H1 (cell line): Measurements from ENCODE around the gene POLR2I. TPM values are rescaled to one million over a fixed set of nuclear protein-coding genes. Genes with fewer than 3 reads are reported as not detected.

Experiments used
- CTCF ChIA-PET: fragments of 300-600 bp; sonication (Branson Sonifier 250); formaldehyde crosslinking; loops from one replicate; lab custom pipeline; 2021; ENCODE audit not compliant: partially characterized antibody; lab: Charles Lee
- POLR2A ChIA-PET: fragments of 300-600 bp; sonication (Branson Sonifier 250); formaldehyde crosslinking; loops from one replicate; lab custom pipeline; 2021; ENCODE audit warnings: inconsistent platforms; ENCODE audit not compliant: partially characterized antibody; lab: Charles Lee
- DNase-seq, 2 experiments: peaks; one replicate each; pipeline versions ENCODE4 v3.0.0 to v3.0.0-alpha.2; 2010 to 2022; ENCODE audit warnings: low spot score in 2 of 2, low read depth in 1 of 2, mixed read lengths in 1 of 2
- FAIRE-seq: peaks from 2 replicates; lab custom pipeline; 2011; peaks lifted over from hg19 to GRCh38; lab: Jason Lieb, UNC
- H2AFZ ChIP-seq: 2 replicates; pipeline ENCODE4 v1.8.1; 2012; ENCODE audit warnings: low read length, inconsistent platforms
- H2AK5ac ChIP-seq: 2 replicates; pipeline ENCODE4 v1.6.1; 2013; ENCODE audit warnings: low read depth, low read length
- H2BK120ac ChIP-seq: replicated peaks from 2 replicates; pipeline ENCODE3; 2013; ENCODE audit warnings: low read depth, low read length, inconsistent platforms
- H2BK12ac ChIP-seq: 2 replicates; pipeline ENCODE4 v1.6.1; 2013; ENCODE audit warnings: low read depth, low read length
- H2BK15ac ChIP-seq: 2 replicates; pipeline ENCODE4 v1.6.1; 2013; ENCODE audit warnings: low read length
- H2BK20ac ChIP-seq: 2 replicates; pipeline ENCODE4 v1.6.1; 2013; ENCODE audit warnings: low read length
- H2BK5ac ChIP-seq: 2 replicates; pipeline ENCODE4 v1.6.1; 2013; ENCODE audit warnings: low read depth, low read length
- H3K14ac ChIP-seq: 2 replicates; pipeline ENCODE4 v1.6.1; 2013; ENCODE audit warnings: inconsistent platforms; ENCODE audit not compliant: insufficient read length
- H3K18ac ChIP-seq: 2 replicates; pipeline ENCODE4 v1.6.1; 2013; ENCODE audit warnings: low read length; ENCODE audit errors: extremely low read depth
- H3K23ac ChIP-seq: 2 replicates; pipeline ENCODE4 v1.6.1; 2013; ENCODE audit warnings: inconsistent platforms; ENCODE audit not compliant: insufficient read length
- H3K23me2 ChIP-seq: 2 replicates; pipeline ENCODE4 v1.6.1; 2013; ENCODE audit warnings: low read depth, low read length
- H3K27ac ChIP-seq: 2 replicates; pipeline ENCODE4 v1.6.1; 2011; ENCODE audit warnings: low read depth, low read length, inconsistent platforms
- H3K27me3 ChIP-seq, 4 experiments: replicated peaks in 1 of 4; 1 replicate in 1 of 4; 2 replicates in 3 of 4; pipeline versions ENCODE4 v1.6.1 to v1.8.1; 2011 to 2013; ENCODE audit warnings: low read length in 3 of 4, mild to moderate bottlenecking in 3 of 4, inconsistent platforms in 2 of 4, mixed read lengths in 2 of 4, moderate library complexity in 1 of 4; ENCODE audit not compliant: control insufficient read depth in 3 of 4, insufficient read depth in 3 of 4; ENCODE audit errors: extremely low read depth in 1 of 4
- H3K36me3 ChIP-seq, 4 experiments: 2 replicates each; pipeline versions ENCODE4 v1.6.1 to v1.8.1; 2011 to 2013; ENCODE audit warnings: mild to moderate bottlenecking in 4 of 4, low read length in 3 of 4, moderate library complexity in 2 of 4, control low read depth in 1 of 4, inconsistent platforms in 1 of 4; ENCODE audit not compliant: insufficient read depth in 4 of 4, control insufficient read depth in 2 of 4
- H3K4ac ChIP-seq: replicated peaks from 2 replicates; pipeline ENCODE3; 2013; ENCODE audit warnings: low read length, low read depth, mixed read lengths, inconsistent platforms; ENCODE audit not compliant: insufficient read length
- H3K4me1 ChIP-seq, 4 experiments: replicated peaks in 1 of 4; 1 replicate in 1 of 4; 2 replicates in 3 of 4; pipeline versions ENCODE4 v1.6.1 to v1.8.1; 2011 to 2013; ENCODE audit warnings: low read length in 3 of 4, inconsistent platforms in 2 of 4, mixed read lengths in 1 of 4; ENCODE audit not compliant: insufficient read depth in 4 of 4, control insufficient read depth in 3 of 4
- H3K4me2 ChIP-seq, 2 experiments: 2 replicates each; pipeline versions ENCODE4 v1.6.1 to v1.8.1; 2011 to 2013; ENCODE audit warnings: low read depth in 2 of 2, low read length in 2 of 2, control low read depth in 1 of 2, inconsistent platforms in 1 of 2, mild to moderate bottlenecking in 1 of 2; ENCODE audit not compliant: insufficient read depth in 1 of 2
- H3K4me3 ChIP-seq, 4 experiments: fragments of 200-600, 300-600 bp in 1 of 4; sonication (generic), shearing (Covaris generic), sonication (Bioruptor Twin) in 1 of 4; 2 replicates each; pipeline versions ENCODE4 v1.5.1 to v1.8.1; 2011 to 2016; ENCODE audit warnings: low read length in 4 of 4, low read depth in 3 of 4, control low read depth in 2 of 4, inconsistent platforms in 2 of 4, mild to moderate bottlenecking in 2 of 4, mixed read lengths in 1 of 4, moderate library complexity in 1 of 4; ENCODE audit not compliant: insufficient read depth in 2 of 4; ENCODE audit errors: extremely low read depth in 1 of 4
- H3K56ac ChIP-seq: replicated peaks from 2 replicates; pipeline ENCODE3; 2013; ENCODE audit warnings: low read depth, mild to moderate bottlenecking, mixed read lengths, low read length, inconsistent platforms; ENCODE audit not compliant: insufficient read length
- H3K79me1 ChIP-seq: 2 replicates; pipeline ENCODE4 v1.6.1; 2013; ENCODE audit warnings: low read depth, low read length, control low read depth
- H3K79me2 ChIP-seq, 2 experiments: 2 replicates each; pipeline versions ENCODE4 v1.6.1 to v1.8.1; 2012 to 2013; ENCODE audit warnings: low read length in 2 of 2, mild to moderate bottlenecking in 2 of 2, inconsistent platforms in 1 of 2; ENCODE audit not compliant: insufficient read depth in 2 of 2, control insufficient read depth in 1 of 2
- H3K9ac ChIP-seq, 4 experiments: replicated peaks in 1 of 4; 1 replicate in 1 of 4; 2 replicates in 3 of 4; pipeline versions ENCODE4 v1.6.1 to v1.8.1; 2011 to 2013; ENCODE audit warnings: low read depth in 3 of 4, low read length in 3 of 4, control low read depth in 2 of 4, mild to moderate bottlenecking in 2 of 4, moderate library complexity in 2 of 4, inconsistent platforms in 1 of 4; ENCODE audit errors: extremely low read depth in 1 of 4
- H3K9me3 ChIP-seq, 2 experiments: 2 replicates each; pipeline versions ENCODE4 v1.6.1 to v1.8.1; 2012 to 2013; ENCODE audit warnings: mild to moderate bottlenecking in 2 of 2, moderate library complexity in 2 of 2, control low read depth in 1 of 2, inconsistent platforms in 1 of 2, low read depth in 1 of 2, low read length in 1 of 2, mixed read lengths in 1 of 2; ENCODE audit not compliant: insufficient read depth in 2 of 2
- H4K20me1 ChIP-seq, 2 experiments: replicated peaks in 1 of 2; 2 replicates each; pipeline versions ENCODE3 to v1.8.1; 2011 to 2013; ENCODE audit warnings: inconsistent platforms in 2 of 2, low read length in 2 of 2, mild to moderate bottlenecking in 1 of 2; ENCODE audit not compliant: insufficient read depth in 2 of 2, control insufficient read depth in 1 of 2
- H4K5ac ChIP-seq: 2 replicates; pipeline ENCODE4 v1.6.1; 2013; ENCODE audit warnings: low read length, low read depth, mixed read lengths, inconsistent platforms; ENCODE audit not compliant: insufficient read length
- H4K8ac ChIP-seq: 2 replicates; pipeline ENCODE4 v1.8.0; 2013; ENCODE audit warnings: mild to moderate bottlenecking, moderate library complexity, low read length, inconsistent platforms; ENCODE audit not compliant: insufficient read depth; ENCODE audit errors: extremely low read depth
- H4K91ac ChIP-seq: replicated peaks from 2 replicates; pipeline ENCODE3; 2013; ENCODE audit warnings: low read length, mixed read lengths, inconsistent platforms; ENCODE audit not compliant: insufficient read length
- RFX5 ChIP-seq: IDR thresholded peaks from 2 replicates; pipeline ENCODE4 v1.6.1; 2011; ENCODE audit warnings: low read depth, low read length, improper control_type of control experiment, borderline replicate concordance
- SIN3A ChIP-seq, 2 experiments: IDR thresholded peaks in 1 of 2; conservative IDR thresholded peaks in 1 of 2; 2 replicates each; pipeline ENCODE4 v1.6.1; 2011 to 2012; ENCODE audit warnings: low read length in 2 of 2, improper control_type of control experiment in 1 of 2, low read depth in 1 of 2, mild to moderate bottlenecking in 1 of 2
- SP2 ChIP-seq: IDR thresholded peaks from 2 replicates; pipeline ENCODE4 v1.6.1; 2012; ENCODE audit warnings: mild to moderate bottlenecking, low read length, inconsistent platforms
- WGBS, 2 experiments: shearing (Covaris generic) in 1 of 2; methylation state at CpG; one replicate each; pipeline versions ENCODE4 v1.1.6 to v1.1.7; 2013 to 2015; ENCODE audit warnings: low lambda C conversion rate in 2 of 2, mixed read lengths in 2 of 2, inconsistent platforms in 1 of 2, low coverage in 1 of 2, missing lambda C conversion rate in 1 of 2; ENCODE audit not compliant: insufficient replicate concordance in 2 of 2, insufficient coverage in 1 of 2, insufficient read length in 1 of 2; ENCODE audit errors: extremely low coverage in 1 of 2, missing lambda C conversion rate in 1 of 2; 5-methylcytosine and 5-hydroxymethylcytosine counted together
- polyA plus RNA-seq, 7 experiments: library from polyadenylated mRNA; depleted of rRNA in 3 of 7; stranded (reverse) in 5 of 7; unstranded in 2 of 7; fragments of >200 nt in 5 of 7; fragments of 200-250 nt in 2 of 7; gene quantifications; 1 replicate in 5 of 7; 2 replicates in 1 of 7; 4 replicates in 1 of 7; pipeline versions ENCODE4 v1.2.1 to v1.2.3, GENCODE V29; 2011 to 2013; ENCODE audit warnings: missing spikeins in 2 of 7, mixed read lengths in 2 of 7
- total RNA-seq: library from RNA; stranded (reverse); fragmentation: NEBNext Ultra II Directional; extraction: Animal tissue kit (Norgen Biotek cat#: 25700); gene quantifications from 2 replicates; pipeline ENCODE4 v1.2.1, GENCODE V29; 2021

Gene POLR2I
- total and polyA plus RNA-seq, 2 of the 8 experiments (the other 6 are each of a cell fraction or from before 2014, with no cell fraction given): 143 to 150 TPM

- peaks cover 0 to 9% of the 10 kb centered on the region in 2 experiments; a peak in 1 of 4 replicates for H3K79me2 ChIP-seq
- peak overlapping the region; percentile 76 to 94 for H3K4me2 ChIP-seq
- H3K79me1 ChIP-seq: peaks cover 11% of the 10 kb centered on the region
- peaks cover 3 to 6% of the 10 kb centered on the region in 2 experiments for H4K20me1 ChIP-seq
- no peaks in the 10 kb centered on the region for H3K27me3 ChIP-seq
- FAIRE-seq: no peak
- H3K4me1 ChIP-seq: peaks cover 8 to 23% (median 18%) of the 10 kb centered on the region in 4 experiments
- H2BK5ac ChIP-seq: no peak overlapping the region
- H3K36me3 ChIP-seq: peaks cover 2 to 15% (median 8%) of the 10 kb centered on the region in 4 experiments; a peak in 5 of 8 replicates
- no peak overlapping the region for H3K18ac ChIP-seq
- H3K9me3 ChIP-seq: no peaks in the 10 kb centered on the region
- peak overlapping the region; percentile 73 to 96 (median 82); a peak in 5 of 8 replicates for H3K4me3 ChIP-seq
- DNase-seq: no peak
- H3K9ac ChIP-seq: 0 out of 7 replicates have a peak overlapping the region, but pooled peaks of 1 of the 4 experiments have one; percentile 4
- no peak overlapping the region for H4K8ac ChIP-seq
- no peak overlapping the region for H3K27ac ChIP-seq
- 94% methylated on average over 31 of the region's 34 CpGs; no CpG with 5 or more reads in 1 of the 2 experiments for WGBS, 2 experiments
- H2BK120ac ChIP-seq: no peak overlapping the region
- peak overlapping the region; percentile 41 for H4K91ac ChIP-seq
- H3K14ac ChIP-seq: no peak overlapping the region
- no peak overlapping the region for H2AFZ ChIP-seq
- CTCF ChIA-PET: interaction anchor here (1.0 to 1.5 kb wide), 4 partner anchors 11 to 57 kb away, joined by 3 to 5 read pairs (median 4); no protein-coding TSS in a partner anchor
- H2BK20ac ChIP-seq: no peak overlapping the region
- H3K56ac ChIP-seq: no peak overlapping the region
- no peak overlapping the region for H4K5ac ChIP-seq
- H3K23me2 ChIP-seq: peaks cover 10% of the 10 kb centered on the region
- H3K23ac ChIP-seq: no peak overlapping the region
- TF ChIP-seq RFX5 (no peak), SIN3A (conservative IDR thresholded peaks at IDR 0.05 in 1 of 2, IDR thresholded peaks at IDR 0.05 in 1 of 2; ENCODE audit: low read depth in 1 of 2, low read length in 2 of 2) (no peak), SP2 (no peak)
- POLR2A ChIA-PET: interaction anchor here (2.9 kb wide), 1 partner anchor 10 kb away, joined by 18 read pairs; no protein-coding TSS in a partner anchor
- H2BK15ac ChIP-seq: no peak overlapping the region
- H3K4ac ChIP-seq: no peak overlapping the region
- no peak overlapping the region for H2AK5ac ChIP-seq
- H2BK12ac ChIP-seq: no peak overlapping the region
These were observed 1.2 kb downstream of the POLR2I start for GRCh38 chr19:36113425-36113824.
